Measurements from ENCODE around the gene CRYZL1. TPM values are rescaled to one million over a fixed set of nuclear protein-coding genes. Genes with fewer than 3 reads are reported as not detected.

Gene CRYZL1
- total and polyA plus RNA-seq, 8 donors: 21.8 to 84.5 (median 63.4) TPM

DNA sequence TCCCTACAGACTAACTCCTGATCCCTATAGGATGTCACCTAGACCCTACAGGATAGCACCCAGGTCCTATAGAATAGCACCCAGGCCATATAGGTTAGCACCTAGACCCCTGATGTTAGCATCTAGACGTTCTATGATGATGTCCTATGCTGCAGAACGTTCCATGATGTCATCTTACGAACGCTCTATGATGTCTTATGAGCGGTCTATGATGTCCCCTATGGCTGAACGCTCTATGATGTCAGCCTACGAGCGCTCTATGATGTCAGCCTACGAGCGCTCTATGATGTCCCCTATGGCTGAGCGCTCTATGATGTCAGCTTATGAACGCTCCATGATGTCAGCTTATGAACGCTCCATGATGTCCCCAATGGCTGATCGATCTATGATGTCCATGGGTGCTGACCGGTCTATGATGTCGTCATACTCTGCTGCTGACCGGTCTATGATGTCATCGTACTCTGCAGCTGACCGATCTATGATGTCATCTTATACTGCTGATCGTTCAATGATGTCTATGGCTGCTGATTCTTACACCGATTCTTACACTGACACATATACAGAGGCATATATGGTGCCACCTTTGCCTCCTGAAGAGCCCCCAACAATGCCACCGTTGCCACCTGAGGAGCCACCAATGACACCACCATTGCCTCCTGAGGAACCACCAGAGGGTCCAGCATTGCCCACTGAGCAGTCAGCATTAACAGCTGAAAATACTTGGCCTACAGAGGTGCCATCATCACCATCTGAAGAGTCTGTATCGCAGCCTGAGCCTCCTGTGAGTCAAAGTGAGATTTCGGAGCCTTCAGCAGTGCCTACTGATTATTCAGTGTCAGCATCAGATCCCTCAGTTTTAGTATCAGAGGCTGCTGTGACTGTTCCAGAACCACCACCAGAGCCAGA is 89.2 kb downstream of the CRYZL1 start:
- H3K36me3 ChIP-seq: peaks cover 7 to 96% of the 10 kb centered on the region in 2 donors
- intact Hi-C loops (cut with DNase I): no loop called here
- no peak overlapping the region for H3K4me3 ChIP-seq
- H3K27me3 ChIP-seq: no peaks in the 10 kb centered on the region
- TF ChIP-seq, protein P1, sequence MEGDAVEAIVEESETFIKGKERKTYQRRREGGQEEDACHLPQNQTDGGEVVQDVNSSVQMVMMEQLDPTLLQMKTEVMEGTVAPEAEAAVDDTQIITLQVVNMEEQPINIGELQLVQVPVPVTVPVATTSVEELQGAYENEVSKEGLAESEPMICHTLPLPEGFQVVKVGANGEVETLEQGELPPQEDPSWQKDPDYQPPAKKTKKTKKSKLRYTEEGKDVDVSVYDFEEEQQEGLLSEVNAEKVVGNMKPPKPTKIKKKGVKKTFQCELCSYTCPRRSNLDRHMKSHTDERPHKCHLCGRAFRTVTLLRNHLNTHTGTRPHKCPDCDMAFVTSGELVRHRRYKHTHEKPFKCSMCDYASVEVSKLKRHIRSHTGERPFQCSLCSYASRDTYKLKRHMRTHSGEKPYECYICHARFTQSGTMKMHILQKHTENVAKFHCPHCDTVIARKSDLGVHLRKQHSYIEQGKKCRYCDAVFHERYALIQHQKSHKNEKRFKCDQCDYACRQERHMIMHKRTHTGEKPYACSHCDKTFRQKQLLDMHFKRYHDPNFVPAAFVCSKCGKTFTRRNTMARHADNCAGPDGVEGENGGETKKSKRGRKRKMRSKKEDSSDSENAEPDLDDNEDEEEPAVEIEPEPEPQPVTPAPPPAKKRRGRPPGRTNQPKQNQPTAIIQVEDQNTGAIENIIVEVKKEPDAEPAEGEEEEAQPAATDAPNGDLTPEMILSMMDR (IDR thresholded peaks at IDR 0.05): no peak
- H3K4me1 ChIP-seq: peaks cover 0 to 22% of the 10 kb centered on the region in 2 donors
- no peaks in the 10 kb centered on the region for H3K9me3 ChIP-seq
- H3K27ac ChIP-seq: no peak overlapping the region
- ATAC-seq (no peak), DNase-seq (no peak)

DNA sequence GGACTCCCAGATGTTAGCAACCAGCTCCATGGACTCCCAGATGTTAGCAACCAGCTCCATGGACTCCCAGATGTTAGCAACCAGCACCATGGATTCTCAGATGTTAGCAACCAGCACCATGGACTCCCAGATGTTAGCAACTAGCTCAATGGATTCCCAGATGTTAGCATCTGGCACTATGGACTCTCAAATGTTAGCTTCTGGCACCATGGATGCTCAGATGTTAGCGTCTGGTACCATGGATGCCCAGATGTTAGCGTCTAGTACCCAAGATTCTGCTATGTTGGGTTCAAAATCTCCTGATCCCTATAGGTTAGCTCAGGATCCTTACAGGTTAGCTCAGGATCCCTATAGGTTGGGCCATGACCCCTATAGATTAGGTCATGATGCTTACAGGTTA is 89.9 kb downstream of the CRYZL1 start:
- no peaks in the 10 kb centered on the region for H3K27me3 ChIP-seq
- peaks cover 7 to 96% of the 10 kb centered on the region in 2 donors for H3K36me3 ChIP-seq
- H3K9me3 ChIP-seq: no peaks in the 10 kb centered on the region
- H3K4me1 ChIP-seq: peaks cover 0 to 27% of the 10 kb centered on the region in 2 donors
- no peak overlapping the region for H3K4me3 ChIP-seq
- DNase-seq: no peak
- ATAC-seq: no peak
- intact Hi-C loops (cut with DNase I): no loop called here
- TF ChIP-seq, protein P1 (IDR thresholded peaks at IDR 0.05): no peak
- H3K27ac ChIP-seq: no peak overlapping the region

DNA sequence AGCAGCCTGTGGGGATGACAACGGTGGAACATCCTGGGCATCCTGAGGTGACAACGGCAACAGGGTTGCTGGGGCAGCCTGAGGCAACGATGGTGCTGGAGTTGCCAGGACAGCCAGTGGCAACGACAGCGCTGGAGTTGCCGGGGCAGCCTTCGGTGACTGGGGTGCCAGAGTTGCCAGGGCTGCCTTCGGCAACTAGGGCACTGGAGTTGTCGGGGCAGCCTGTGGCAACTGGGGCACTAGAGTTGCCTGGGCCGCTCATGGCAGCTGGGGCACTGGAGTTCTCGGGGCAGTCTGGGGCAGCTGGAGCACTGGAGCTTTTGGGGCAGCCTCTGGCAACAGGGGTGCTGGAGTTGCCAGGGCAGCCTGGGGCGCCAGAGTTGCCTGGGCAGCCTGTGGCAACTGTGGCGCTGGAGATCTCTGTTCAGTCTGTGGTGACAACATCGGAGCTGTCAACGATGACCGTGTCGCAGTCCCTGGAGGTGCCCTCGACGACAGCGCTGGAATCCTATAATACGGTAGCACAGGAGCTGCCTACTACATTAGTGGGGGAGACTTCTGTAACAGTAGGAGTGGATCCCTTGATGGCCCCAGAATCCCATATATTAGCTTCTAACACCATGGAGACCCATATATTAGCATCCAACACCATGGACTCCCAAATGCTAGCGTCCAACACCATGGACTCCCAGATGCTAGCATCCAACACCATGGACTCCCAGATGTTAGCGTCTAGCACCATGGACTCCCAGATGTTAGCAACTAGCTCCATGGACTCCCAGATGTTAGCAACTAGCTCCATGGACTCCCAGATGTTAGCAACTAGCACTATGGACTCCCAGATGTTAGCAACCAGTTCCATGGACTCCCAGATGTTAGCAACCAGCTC is 90.5 kb downstream of the CRYZL1 start:
- TF ChIP-seq, protein P1 (IDR thresholded peaks at IDR 0.05): no peak
- H3K27me3 ChIP-seq: no peaks in the 10 kb centered on the region
- no peaks in the 10 kb centered on the region for H3K9me3 ChIP-seq
- peaks cover 3 to 31% of the 10 kb centered on the region in 2 donors for H3K4me1 ChIP-seq
- peaks cover 7 to 94% of the 10 kb centered on the region in 2 donors for H3K36me3 ChIP-seq
- H3K27ac ChIP-seq: no peak overlapping the region
- intact Hi-C loops (cut with DNase I): no loop called here
- H3K4me3 ChIP-seq: no peak overlapping the region
- DNase-seq (no peak), ATAC-seq (no peak)

DNA sequence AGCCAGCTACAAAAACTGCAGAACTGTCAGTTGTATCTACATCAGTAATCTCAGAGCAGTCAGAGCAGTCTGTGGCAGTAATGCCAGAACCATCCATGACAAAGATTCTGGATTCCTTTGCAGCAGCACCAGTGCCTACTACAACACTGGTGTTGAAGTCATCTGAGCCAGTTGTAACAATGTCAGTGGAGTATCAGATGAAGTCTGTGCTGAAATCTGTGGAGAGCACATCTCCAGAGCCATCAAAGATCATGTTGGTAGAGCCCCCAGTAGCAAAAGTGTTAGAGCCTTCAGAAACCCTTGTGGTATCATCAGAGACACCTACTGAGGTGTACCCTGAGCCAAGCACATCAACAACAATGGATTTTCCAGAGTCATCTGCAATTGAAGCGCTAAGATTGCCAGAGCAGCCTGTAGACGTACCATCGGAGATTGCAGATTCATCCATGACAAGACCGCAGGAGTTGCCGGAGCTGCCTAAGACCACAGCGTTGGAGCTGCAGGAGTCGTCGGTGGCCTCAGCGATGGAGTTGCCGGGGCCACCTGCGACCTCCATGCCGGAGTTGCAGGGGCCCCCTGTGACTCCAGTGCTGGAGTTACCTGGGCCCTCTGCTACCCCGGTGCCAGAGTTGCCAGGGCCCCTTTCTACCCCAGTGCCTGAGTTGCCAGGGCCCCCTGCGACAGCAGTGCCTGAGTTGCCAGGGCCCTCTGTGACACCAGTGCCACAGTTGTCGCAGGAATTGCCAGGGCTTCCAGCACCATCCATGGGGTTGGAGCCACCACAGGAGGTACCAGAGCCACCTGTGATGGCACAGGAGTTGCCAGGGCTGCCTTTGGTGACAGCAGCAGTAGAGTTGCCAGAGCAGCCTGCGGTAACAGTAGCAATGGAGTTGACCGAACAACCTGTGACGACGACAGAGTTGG is 91.4 kb downstream of the CRYZL1 start:
- Histone ChIP-seq H3K9me3 (no peaks in the 10 kb centered on the region), H3K36me3 (peaks cover 7 to 87% of the 10 kb centered on the region in 2 donors), H3K4me3 (no peak overlapping the region), H3K4me1 (peaks cover 12 to 31% of the 10 kb centered on the region in 2 donors), H3K27me3 (no peaks in the 10 kb centered on the region), H3K27ac (no peak overlapping the region)
- intact Hi-C loops (cut with DNase I): no loop called here
- ATAC-seq (no peak), DNase-seq (no peak)
- TF ChIP-seq, protein P1 (IDR thresholded peaks at IDR 0.05): no peak
